Panc1 (cell line): Measurements from ENCODE around the gene TREML1. TPM values are rescaled to one million over a fixed set of nuclear protein-coding genes. Genes with fewer than 3 reads are reported as not detected.

Experiments
- ATAC-seq: fragments of 200-7000 bp; cut with Tn5 transposase; 2 replicates; pipeline ENCODE4 v1.9.1; 2020; ENCODE audit warnings: mild to moderate bottlenecking, moderate library complexity
- BruUV-seq: library from RNA; stranded (reverse); fragments of 400-500 nt; replicated peaks from 2 replicates; lab custom pipeline; 2021; lab: Mats Ljungman, UMichigan
- CTCF ChIA-PET: fragments of 300-600 bp; sonication (Branson Sonifier 250); formaldehyde crosslinking; loops from one replicate; lab custom pipeline; 2022; ENCODE audit warnings: antibody characterized with exemption; lab: Charles Lee
- POLR2A ChIA-PET: fragments of 300-600 bp; sonication (Branson Sonifier 250); formaldehyde crosslinking; loops from one replicate; lab custom pipeline; 2022; ENCODE audit warnings: antibody characterized with exemption; lab: Charles Lee
- DNase-seq: peaks from one replicate; pipeline ENCODE4 v3.0.0-alpha.2; 2010; ENCODE audit warnings: low read depth, low spot score
- H3K27ac ChIP-seq: 2 replicates; pipeline ENCODE4 v1.5.1; 2011; ENCODE audit warnings: mild to moderate bottlenecking, low read length, inconsistent platforms
- H3K27me3 ChIP-seq: fragments of 200-500 bp; sonication (Bioruptor generic); 2 replicates; pipeline ENCODE4 v1.6.0; 2014; ENCODE audit warnings: low read length, inconsistent platforms; ENCODE audit not compliant: control insufficient read depth, insufficient read depth
- H3K36me3 ChIP-seq: fragments of 200-500 bp; sonication (Bioruptor generic); 2 replicates; pipeline ENCODE4 v1.5.1; 2014; ENCODE audit warnings: inconsistent platforms, mild to moderate bottlenecking, low read length, moderate library complexity; ENCODE audit not compliant: control insufficient read depth, insufficient read depth
- H3K4me1 ChIP-seq: 2 replicates; pipeline ENCODE4 v1.5.1; 2011; ENCODE audit warnings: inconsistent platforms, mild to moderate bottlenecking, low read length, moderate library complexity; ENCODE audit not compliant: control insufficient read depth, insufficient read depth
- H3K4me3 ChIP-seq, 2 experiments: 2 replicates each; pipeline ENCODE4 v1.5.1; 2011 to 2012; ENCODE audit warnings: low read depth in 2 of 2, low read length in 2 of 2, mild to moderate bottlenecking in 2 of 2, inconsistent platforms in 1 of 2, moderate library complexity in 1 of 2
- H3K9me3 ChIP-seq: fragments of 200-500 bp; sonication (Bioruptor generic); 2 replicates; pipeline ENCODE4 v1.5.1; 2014; ENCODE audit warnings: low read depth, mild to moderate bottlenecking, inconsistent platforms, low read length, moderate library complexity; ENCODE audit not compliant: control insufficient read depth, insufficient read depth
- POLR2AphosphoS5 ChIP-seq: IDR thresholded peaks from 2 replicates; pipeline ENCODE4 v1.6.1; 2012; ENCODE audit warnings: mild to moderate bottlenecking, low read depth, low read length, moderate library complexity
- REST ChIP-seq, 2 experiments: IDR thresholded peaks; 2 replicates each; pipeline ENCODE4 v1.6.1; 2011 to 2012; ENCODE audit warnings: low read depth in 2 of 2, control low read depth in 1 of 2, low read length in 1 of 2, mild to moderate bottlenecking in 1 of 2, moderate library complexity in 1 of 2; ENCODE audit not compliant: insufficient read depth in 1 of 2
- SIN3A ChIP-seq: IDR thresholded peaks from 2 replicates; pipeline ENCODE4 v1.6.1; 2012; ENCODE audit warnings: low read depth, mild to moderate bottlenecking, low read length, moderate library complexity, borderline replicate concordance; ENCODE audit not compliant: insufficient read depth
- TCF7L2 ChIP-seq: IDR thresholded peaks from 2 replicates; pipeline ENCODE4 v1.6.1; 2011; ENCODE audit warnings: mild to moderate bottlenecking, low read depth, low read length, inconsistent platforms
- in situ Hi-C: cut with HindIII; loops from 2 replicates; pipeline ENCODE4 v1.10.0; 2016; ENCODE audit warnings: low sequenced_read_pairs, low pct_unique_long_range_greater_than_20kb
- intact Hi-C: fragments of 100-400 bp; cut with micrococcal nuclease; formaldehyde crosslinking; loops from one replicate; pipeline ENCODE4 v1.10.0; 2022; ENCODE audit not compliant: unreplicated experiment
- total RNA-seq: library from RNA; stranded (reverse); gene quantifications from one replicate; pipeline ENCODE4 v1.2.1, GENCODE V29; 2021; ENCODE audit not compliant: unreplicated experiment
- TF ChIP-seq, protein P1 (sequence below): fragments of 450-650 bp; IDR thresholded peaks from 2 replicates; pipeline ENCODE4 v1.5.1; 2017; ENCODE audit warnings: mild to moderate bottlenecking

TREML1 gene
- total RNA-seq, 1 experiment from 2014 or later: not detected

DNA sequence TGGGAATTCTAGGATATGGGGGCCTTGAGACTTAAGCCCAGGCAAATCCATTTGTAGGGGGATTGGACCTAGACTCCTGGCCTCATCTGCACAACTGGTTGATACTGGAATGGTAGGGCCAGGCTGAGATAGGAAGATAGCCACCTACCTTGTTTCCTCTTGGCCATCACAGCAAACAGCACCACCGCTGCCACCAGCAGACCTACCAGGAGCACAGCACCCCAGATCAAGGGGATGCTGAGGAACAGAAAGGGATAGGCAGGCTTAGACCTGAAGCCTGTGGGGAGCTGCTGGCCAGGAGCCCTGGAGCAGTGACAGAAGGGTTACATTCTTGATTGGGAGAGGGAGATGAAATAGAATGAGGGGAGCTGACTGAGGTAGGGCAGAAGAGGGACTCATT lies 3.5 kb downstream of the TREML1 start:
- ATAC-seq (no peak), DNase-seq (no peak)
- H3K4me1 ChIP-seq: no peaks in the 10 kb centered on the region
- no peaks in the 10 kb centered on the region for H3K9me3 ChIP-seq
- intact Hi-C loops: no loop called here
- H3K36me3 ChIP-seq: no peaks in the 10 kb centered on the region
- POLR2A ChIA-PET: no interaction called here
- in situ Hi-C loops: no loop called here
- peaks cover 12% of the 10 kb centered on the region for H3K27me3 ChIP-seq
- no peak overlapping the region for H3K4me3 ChIP-seq
- BruUV-seq: no TSS peak
- TF ChIP-seq SIN3A (no peak), POLR2AphosphoS5 (no peak), REST (IDR thresholded peaks at IDR 0.05; ENCODE audit: insufficient read depth in 1 of 2, low read depth in 2 of 2, low read length in 1 of 2) (no peak), TCF7L2 (no peak)
- TF ChIP-seq, protein P1, sequence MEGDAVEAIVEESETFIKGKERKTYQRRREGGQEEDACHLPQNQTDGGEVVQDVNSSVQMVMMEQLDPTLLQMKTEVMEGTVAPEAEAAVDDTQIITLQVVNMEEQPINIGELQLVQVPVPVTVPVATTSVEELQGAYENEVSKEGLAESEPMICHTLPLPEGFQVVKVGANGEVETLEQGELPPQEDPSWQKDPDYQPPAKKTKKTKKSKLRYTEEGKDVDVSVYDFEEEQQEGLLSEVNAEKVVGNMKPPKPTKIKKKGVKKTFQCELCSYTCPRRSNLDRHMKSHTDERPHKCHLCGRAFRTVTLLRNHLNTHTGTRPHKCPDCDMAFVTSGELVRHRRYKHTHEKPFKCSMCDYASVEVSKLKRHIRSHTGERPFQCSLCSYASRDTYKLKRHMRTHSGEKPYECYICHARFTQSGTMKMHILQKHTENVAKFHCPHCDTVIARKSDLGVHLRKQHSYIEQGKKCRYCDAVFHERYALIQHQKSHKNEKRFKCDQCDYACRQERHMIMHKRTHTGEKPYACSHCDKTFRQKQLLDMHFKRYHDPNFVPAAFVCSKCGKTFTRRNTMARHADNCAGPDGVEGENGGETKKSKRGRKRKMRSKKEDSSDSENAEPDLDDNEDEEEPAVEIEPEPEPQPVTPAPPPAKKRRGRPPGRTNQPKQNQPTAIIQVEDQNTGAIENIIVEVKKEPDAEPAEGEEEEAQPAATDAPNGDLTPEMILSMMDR: no peak
- CTCF ChIA-PET: no interaction called here
- no peak overlapping the region for H3K27ac ChIP-seq

DNA sequence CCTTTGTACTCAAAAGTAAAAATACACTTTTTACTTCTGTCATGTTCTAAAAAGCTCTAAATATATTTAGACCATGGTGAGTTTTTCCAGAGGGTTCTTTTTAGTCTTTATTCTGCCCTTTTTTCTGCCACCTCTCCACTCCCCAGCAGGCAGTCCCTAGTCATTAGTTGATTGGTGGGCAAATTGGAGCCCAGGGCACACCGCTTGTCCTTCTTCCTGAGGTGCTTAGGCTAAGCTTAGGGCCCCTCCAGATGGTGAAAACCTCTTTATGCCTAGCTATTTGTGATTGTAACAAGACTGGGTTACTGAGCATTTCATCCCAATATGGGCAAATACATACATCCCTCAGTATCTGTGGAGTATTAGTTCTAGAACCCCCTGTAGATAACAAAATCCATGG lies 6.2 kb downstream of the TREML1 start:
- POLR2A ChIA-PET: no interaction called here
- H3K4me1 ChIP-seq: no peaks in the 10 kb centered on the region
- ATAC-seq (no peak), DNase-seq (no peak)
- in situ Hi-C loops (no loop called here), intact Hi-C loops (no loop called here)
- H3K9me3 ChIP-seq: no peaks in the 10 kb centered on the region
- BruUV-seq: no TSS peak
- TF ChIP-seq POLR2AphosphoS5 (no peak), SIN3A (no peak), TCF7L2 (no peak), REST (IDR thresholded peaks at IDR 0.05; ENCODE audit: insufficient read depth in 1 of 2, low read depth in 2 of 2, low read length in 1 of 2) (no peak)
- TF ChIP-seq, protein P1: no peak
- no peak overlapping the region for H3K4me3 ChIP-seq
- no peak overlapping the region for H3K27ac ChIP-seq
- CTCF ChIA-PET: no interaction called here
- H3K36me3 ChIP-seq: no peaks in the 10 kb centered on the region
- H3K27me3 ChIP-seq: peaks cover 6% of the 10 kb centered on the region; the same call in 1 of the 2 replicates
